BJ (cell line): ENCODE data around the gene CXXC1. TPM values are rescaled to one million over a fixed set of nuclear protein-coding genes. Genes with fewer than 3 reads are reported as not detected.
A peak's percentile ranks its signal among the peaks of the same experiment; 100 is the strongest.
"Not testable (repeated sequence)": the region's sequence is repeated elsewhere in the genome, so short reads cannot be mapped to it uniquely, and the experiment has no call there.

Experiments used
- CTCF ChIA-PET: fragments of 350-600 bp; formaldehyde crosslinking; extraction: SDS; loops from one replicate; lab custom pipeline; 2021; ENCODE audit warnings: antibody characterized with exemption, inconsistent platforms; lab: Yijun Ruan, JAX
- POLR2A ChIA-PET: fragments of 300-600 bp; sonication (Branson Sonifier 250); formaldehyde crosslinking; extraction: SDS; loops from one replicate; lab custom pipeline; 2021; ENCODE audit warnings: antibody characterized with exemption; lab: Charles Lee
- DNase-seq: peaks from one replicate; pipeline ENCODE4 v3.0.0-alpha.2; 2011; ENCODE audit warnings: low read depth
- H3K27me3 ChIP-seq: 2 replicates; pipeline ENCODE4 v1.6.0; 2011; ENCODE audit warnings: low read length; ENCODE audit not compliant: control insufficient read depth, insufficient read depth
- H3K36me3 ChIP-seq: 2 replicates; pipeline ENCODE4 v1.5.1; 2011; ENCODE audit warnings: low read length; ENCODE audit not compliant: control insufficient read depth, insufficient read depth
- H3K4me3 ChIP-seq: 2 replicates; pipeline ENCODE4 v1.5.1; 2011; ENCODE audit warnings: low read depth, mild to moderate bottlenecking, control low read depth, low read length
- polyA plus RNA-seq: library from polyadenylated mRNA; depleted of rRNA; stranded (reverse); fragments of >200 nt; gene quantifications from 2 replicates; pipeline ENCODE4 v1.2.3, GENCODE V29; 2011
- TF ChIP-seq, protein P1 (sequence below): IDR thresholded peaks from 2 replicates; pipeline ENCODE4 v1.5.1; 2011; ENCODE audit warnings: low read depth, mild to moderate bottlenecking, control low read depth, inconsistent platforms, low read length, moderate library complexity; ENCODE audit not compliant: insufficient read depth

Gene CXXC1
- polyA plus RNA-seq, 1 experiment, result 51.2 TPM

DNA sequence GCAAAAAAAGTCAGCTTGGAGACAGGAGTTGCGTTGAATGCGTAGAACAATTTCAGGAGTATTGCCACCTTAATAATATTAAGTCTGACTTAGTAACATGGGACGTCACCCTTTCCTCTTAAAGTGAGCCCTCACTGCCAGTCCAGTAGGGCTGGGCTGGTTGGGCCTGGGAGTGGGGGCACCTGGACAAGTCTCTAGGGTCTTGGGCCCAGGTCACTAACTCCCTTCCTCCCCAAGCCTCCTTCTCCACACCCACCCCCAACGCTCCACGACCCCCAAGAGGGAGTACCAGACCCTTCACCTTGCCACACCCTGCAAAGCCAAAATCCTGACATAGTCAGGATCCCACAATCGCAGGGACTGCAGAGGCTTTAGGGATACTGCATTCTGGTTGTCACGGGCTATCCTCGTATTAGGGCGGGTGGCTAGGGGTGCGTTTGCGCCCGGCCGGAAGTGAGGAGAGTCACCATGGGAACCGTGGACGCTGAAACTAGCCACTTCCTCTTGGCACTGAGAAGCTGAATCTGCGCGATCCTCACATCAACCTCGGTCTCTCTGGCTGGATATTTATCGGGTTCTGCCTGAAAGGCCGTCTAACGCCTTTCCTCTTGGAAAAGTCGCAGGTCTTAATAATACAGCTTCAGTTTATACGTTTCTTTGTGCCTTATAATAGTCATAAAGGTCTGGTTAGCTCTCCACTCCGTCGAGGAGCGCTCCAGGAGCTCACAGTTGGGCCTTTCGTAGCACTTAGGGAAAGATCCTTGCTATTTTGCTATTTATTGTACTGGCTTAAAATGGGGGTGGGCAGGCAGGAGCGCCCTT lies 10.3 kb upstream of the CXXC1 start:
- TF ChIP-seq, protein P1, sequence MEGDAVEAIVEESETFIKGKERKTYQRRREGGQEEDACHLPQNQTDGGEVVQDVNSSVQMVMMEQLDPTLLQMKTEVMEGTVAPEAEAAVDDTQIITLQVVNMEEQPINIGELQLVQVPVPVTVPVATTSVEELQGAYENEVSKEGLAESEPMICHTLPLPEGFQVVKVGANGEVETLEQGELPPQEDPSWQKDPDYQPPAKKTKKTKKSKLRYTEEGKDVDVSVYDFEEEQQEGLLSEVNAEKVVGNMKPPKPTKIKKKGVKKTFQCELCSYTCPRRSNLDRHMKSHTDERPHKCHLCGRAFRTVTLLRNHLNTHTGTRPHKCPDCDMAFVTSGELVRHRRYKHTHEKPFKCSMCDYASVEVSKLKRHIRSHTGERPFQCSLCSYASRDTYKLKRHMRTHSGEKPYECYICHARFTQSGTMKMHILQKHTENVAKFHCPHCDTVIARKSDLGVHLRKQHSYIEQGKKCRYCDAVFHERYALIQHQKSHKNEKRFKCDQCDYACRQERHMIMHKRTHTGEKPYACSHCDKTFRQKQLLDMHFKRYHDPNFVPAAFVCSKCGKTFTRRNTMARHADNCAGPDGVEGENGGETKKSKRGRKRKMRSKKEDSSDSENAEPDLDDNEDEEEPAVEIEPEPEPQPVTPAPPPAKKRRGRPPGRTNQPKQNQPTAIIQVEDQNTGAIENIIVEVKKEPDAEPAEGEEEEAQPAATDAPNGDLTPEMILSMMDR, result no peak
- POLR2A ChIA-PET, result interaction anchor here (0.6 kb wide), 1 partner anchor 938 kb away, joined by 3 read pairs; no protein-coding TSS in a partner anchor
- no peaks in the 10 kb centered on the region for H3K36me3 ChIP-seq
- H3K4me3 ChIP-seq, result peak overlapping the region; percentile 48
- peaks cover 8% of the 10 kb centered on the region; the same call in 1 of the 2 replicates for H3K27me3 ChIP-seq
- DNase-seq, result no peak
- CTCF ChIA-PET, result no interaction called here

DNA sequence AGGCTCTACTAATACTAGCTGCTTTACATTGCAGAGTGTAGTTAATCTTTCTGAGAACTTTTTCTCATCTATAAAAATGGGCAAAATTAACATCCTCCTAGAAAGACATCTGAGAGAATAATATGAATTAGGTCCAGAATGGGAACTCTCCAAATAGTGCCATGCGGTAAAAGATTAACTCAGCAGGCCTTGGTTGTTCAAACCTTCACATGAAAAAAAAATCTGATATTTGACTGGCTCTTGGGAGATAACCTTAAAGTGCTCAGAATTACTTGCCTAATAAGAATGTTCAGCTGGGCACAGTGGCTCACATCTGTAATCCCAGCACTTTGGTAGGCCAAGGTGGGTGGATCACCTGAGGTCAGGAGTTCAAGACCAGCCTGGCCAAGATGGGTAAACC lies 5.5 kb upstream of the CXXC1 start:
- ChIA-PET POLR2A (no interaction called here), CTCF (interaction anchor here (0.5 to 0.6 kb wide), 2 partner anchors 8 to 512 kb away, joined by 3 to 4 read pairs; no protein-coding TSS in a partner anchor)
- peaks cover 4% of the 10 kb centered on the region for H3K27me3 ChIP-seq
- no peaks in the 10 kb centered on the region for H3K36me3 ChIP-seq
- TF ChIP-seq, protein P1, result no peak
- H3K4me3 ChIP-seq, result no peak overlapping the region
- no peak for DNase-seq

DNA sequence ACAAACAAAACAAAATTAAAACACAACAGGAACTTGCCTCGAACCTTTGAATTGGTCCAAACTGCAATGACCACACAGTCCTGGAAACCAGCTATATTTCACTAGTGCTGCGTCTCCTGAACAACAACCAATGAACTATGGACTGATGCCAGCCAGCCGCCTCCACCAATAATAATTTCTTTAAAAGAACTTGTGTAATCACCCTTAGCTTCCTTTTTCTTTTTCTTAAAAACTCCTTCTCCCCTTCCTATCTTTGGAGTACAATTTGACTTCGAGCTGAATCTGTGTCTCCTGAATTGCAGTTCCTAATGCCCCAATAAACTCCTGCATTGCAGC lies 1.6 kb upstream of the CXXC1 start:
- CTCF ChIA-PET, result interaction anchor here (0.8 to 1.4 kb wide), 3 partner anchors 21 to 355 kb away, joined by 3 to 8 read pairs (median 6); no protein-coding TSS in a partner anchor
- TF ChIP-seq, protein P1, result no peak
- peaks cover 2% of the 10 kb centered on the region; the same call in 1 of the 2 replicates for H3K27me3 ChIP-seq
- peaks cover 10% of the 10 kb centered on the region for H3K36me3 ChIP-seq
- DNase-seq, result no peak
- POLR2A ChIA-PET, result no interaction called here
- H3K4me3 ChIP-seq, result no peak overlapping the region

DNA sequence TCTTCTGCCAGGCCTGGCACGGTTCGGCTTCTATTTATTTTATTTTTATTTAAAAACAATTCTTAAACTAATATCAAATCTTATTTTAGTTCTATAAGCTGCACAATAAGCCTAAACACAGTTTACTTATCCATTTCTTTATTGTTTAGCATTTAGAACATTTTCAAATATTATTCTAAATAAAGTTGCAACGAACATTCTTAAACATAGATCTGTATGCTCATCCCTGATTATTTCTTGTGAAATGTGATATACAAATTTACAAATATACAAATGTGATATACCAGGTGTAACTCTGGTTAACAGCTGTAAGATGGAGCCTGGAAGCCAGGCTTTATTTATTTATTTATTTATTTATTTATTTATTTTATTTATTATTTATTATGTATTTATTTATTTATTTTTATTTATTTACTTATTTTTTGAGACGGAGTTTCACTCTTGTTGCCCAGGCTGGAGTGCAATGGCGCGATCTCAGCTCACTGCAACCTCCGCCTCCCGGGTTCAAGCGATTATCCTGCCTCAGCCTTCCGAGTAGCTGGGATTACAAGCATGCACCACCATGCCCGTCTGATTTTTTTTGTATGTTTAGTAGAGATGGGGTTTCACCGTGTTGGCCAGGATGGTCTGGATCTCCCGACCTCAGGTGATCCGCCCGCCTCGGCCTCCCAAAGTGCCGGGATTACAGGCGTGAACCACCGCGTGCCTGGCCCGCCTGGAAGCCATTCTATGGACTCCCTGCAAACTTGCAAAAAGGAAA lies 1.0 kb upstream of the CXXC1 start:
- H3K36me3 ChIP-seq, result peaks cover 15% of the 10 kb centered on the region
- peak overlapping the region; percentile 96 for H3K4me3 ChIP-seq
- POLR2A ChIA-PET, result interaction anchor here (0.6 kb wide), 1 partner anchor 91 kb away, joined by 3 read pairs; no protein-coding TSS in a partner anchor
- H3K27me3 ChIP-seq, DNase-seq: not testable (repeated sequence)
- CTCF ChIA-PET, result interaction anchor here (0.8 to 1.2 kb wide), 2 partner anchors 20 to 354 kb away, joined by 3 to 6 read pairs; no protein-coding TSS in a partner anchor

DNA sequence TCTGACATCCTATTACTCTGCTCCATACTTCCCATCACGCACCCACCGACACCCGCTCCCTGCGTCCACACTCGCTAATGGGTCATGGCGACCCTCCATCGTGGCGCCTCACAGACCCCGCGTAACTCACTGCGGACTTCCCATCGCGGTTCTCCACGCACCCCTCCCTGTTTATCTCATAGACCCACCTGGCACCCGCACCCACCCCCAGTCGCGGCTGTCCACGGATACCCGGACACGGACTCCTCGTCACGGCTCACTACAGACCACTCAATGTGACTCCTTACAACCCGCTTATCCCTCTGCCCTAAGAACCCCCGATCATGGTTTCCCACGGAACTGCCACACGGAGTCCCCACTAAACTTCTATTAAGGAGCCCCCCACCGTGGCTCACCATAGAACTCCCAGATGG lies 458 bp downstream of the CXXC1 start:
- ChIA-PET CTCF (no interaction called here), POLR2A (no interaction called here)
- TF ChIP-seq, protein P1, result no peak
- Histone ChIP-seq H3K4me3 (peak overlapping the region; percentile 96), H3K36me3 (peaks cover 21% of the 10 kb centered on the region), H3K27me3 (peaks cover 2% of the 10 kb centered on the region; the same call in 1 of the 2 replicates)
- DNase-seq, result no peak
